Parathyroid adenoma (tissue), 2 donors: ENCODE data around the gene TST.

ENCODE experiments used
- H2AFZ ChIP-seq: fragments of 300-600 bp; sonication (generic); one replicate; pipeline ENCODE4 v1.7.0; 2017; ENCODE audit warnings: antibody characterized with exemption, mild to moderate bottlenecking
- H3K27ac ChIP-seq: fragments of 300-600 bp; sonication (generic); one replicate; pipeline ENCODE4 v1.7.0; 2017
- H3K27me3 ChIP-seq: fragments of 300-600 bp; sonication (generic); one replicate; pipeline ENCODE4 v1.7.0; 2017; ENCODE audit warnings: low read length; ENCODE audit not compliant: control insufficient read depth, insufficient read depth
- H3K36me3 ChIP-seq: fragments of 300-600 bp; sonication (generic); one replicate; pipeline ENCODE4 v1.7.0; 2017; ENCODE audit warnings: low read length; ENCODE audit not compliant: control insufficient read depth, insufficient read depth
- H3K4me1 ChIP-seq: fragments of 300-600 bp; sonication (generic); one replicate; pipeline ENCODE4 v1.7.0; 2017; ENCODE audit warnings: control low read depth
- H3K4me2 ChIP-seq: fragments of 300-600 bp; sonication (generic); one replicate; pipeline ENCODE4 v1.7.0; 2017; ENCODE audit warnings: low read length
- H3K4me3 ChIP-seq: fragments of 300-600 bp; sonication (generic); one replicate; pipeline ENCODE4 v1.7.0; 2017; ENCODE audit warnings: low read depth, low read length
- H3K79me2 ChIP-seq: fragments of 300-600 bp; sonication (generic); one replicate; pipeline ENCODE4 v1.7.0; 2017; ENCODE audit warnings: control low read depth
- H3K9ac ChIP-seq: fragments of 300-600 bp; sonication (generic); one replicate; pipeline ENCODE4 v1.7.0; 2017; ENCODE audit warnings: mild to moderate bottlenecking
- H3K9me3 ChIP-seq: fragments of 300-600 bp; sonication (generic); one replicate; pipeline ENCODE4 v1.7.0; 2017; ENCODE audit warnings: low read length; ENCODE audit not compliant: control insufficient read depth
- CTCF ChIP-seq: fragments of 300-600 bp; sonication (generic); IDR thresholded peaks from one replicate; pipeline ENCODE4 v1.7.0; 2017; ENCODE audit warnings: antibody characterized with exemption, mild to moderate bottlenecking
- donor health status: primary hyperparathyroidism.

Gene TST

GRCh38 chr22:37054600-37055365 lies 35.5 kb upstream of the TST start:
- Histone ChIP-seq H2AFZ (no peak overlapping the region), H3K4me3 (no peak overlapping the region), H3K4me2 (no peak overlapping the region), H3K36me3 (no peaks in the 10 kb centered on the region), H3K4me1 (no peaks in the 10 kb centered on the region), H3K27ac (no peak overlapping the region), H3K79me2 (no peaks in the 10 kb centered on the region), H3K9me3 (no peaks in the 10 kb centered on the region), H3K27me3 (no peaks in the 10 kb centered on the region), H3K9ac (no peak overlapping the region)
- no peak for TF ChIP-seq CTCF

GRCh38 chr22:37054056-37054395 lies 34.8 kb upstream of the TST start:
- Histone ChIP-seq H3K4me1 (no peaks in the 10 kb centered on the region), H3K9ac (no peak overlapping the region), H3K36me3 (no peaks in the 10 kb centered on the region), H3K27me3 (no peaks in the 10 kb centered on the region), H3K4me3 (no peak overlapping the region), H3K79me2 (no peaks in the 10 kb centered on the region), H3K27ac (no peak overlapping the region), H2AFZ (no peak overlapping the region), H3K9me3 (no peaks in the 10 kb centered on the region), H3K4me2 (no peak overlapping the region)
- TF ChIP-seq CTCF: no peak

GRCh38 chr22:37053310-37054055 lies 34.2 kb upstream of the TST start:
- Histone ChIP-seq H3K79me2 (no peaks in the 10 kb centered on the region), H3K4me1 (no peaks in the 10 kb centered on the region), H3K36me3 (no peaks in the 10 kb centered on the region), H3K4me3 (no peak overlapping the region), H3K9me3 (no peaks in the 10 kb centered on the region), H3K9ac (no peak overlapping the region), H2AFZ (no peak overlapping the region), H3K27ac (no peak overlapping the region), H3K27me3 (no peaks in the 10 kb centered on the region), H3K4me2 (no peak overlapping the region)
- no peak for TF ChIP-seq CTCF

GRCh38 chr22:37052386-37053309 lies 33.4 kb upstream of the TST start:
- H3K9ac ChIP-seq: no peak overlapping the region
- peak overlapping the region; percentile 92 for H3K4me2 ChIP-seq
- no peaks in the 10 kb centered on the region for H3K27me3 ChIP-seq
- H3K27ac ChIP-seq: no peak overlapping the region
- H3K4me3 ChIP-seq: peak overlapping the region; percentile 58
- no peaks in the 10 kb centered on the region for H3K79me2 ChIP-seq
- no peaks in the 10 kb centered on the region for H3K4me1 ChIP-seq
- TF ChIP-seq CTCF: no peak
- no peaks in the 10 kb centered on the region for H3K9me3 ChIP-seq
- H3K36me3 ChIP-seq: no peaks in the 10 kb centered on the region
- H2AFZ ChIP-seq: peak overlapping the region; percentile 75
